DND-41 (cell line): ENCODE results near the gene BEST2.

Source experiments
- ATAC-seq: fragments of 200-7000 bp; cut with Tn5 transposase; 3 replicates; pipeline ENCODE4 v1.9.1; 2021; ENCODE audit warnings: low read depth; ENCODE audit not compliant: insufficient read depth
- DNase-seq: peaks from one replicate; pipeline ENCODE4 v3.0.0-alpha.2; 2020
- H2AFZ ChIP-seq: 2 replicates; pipeline ENCODE4 v1.6.0; 2012; ENCODE audit warnings: low read depth, low read length
- H3K27ac ChIP-seq: 2 replicates; pipeline ENCODE4 v1.5.1; 2012; ENCODE audit warnings: low read length, inconsistent platforms
- H3K27me3 ChIP-seq: fragments of 200-600 bp; sonication (generic); 2 replicates; pipeline ENCODE4 v1.6.0; 2012; ENCODE audit warnings: low read length, mild to moderate bottlenecking, inconsistent platforms; ENCODE audit not compliant: insufficient read depth, poor library complexity
- H3K36me3 ChIP-seq: 2 replicates; pipeline ENCODE4 v1.5.1; 2012; ENCODE audit warnings: low read length, inconsistent platforms; ENCODE audit not compliant: insufficient read depth
- H3K4me1 ChIP-seq: 2 replicates; pipeline ENCODE4 v1.5.1; 2012; ENCODE audit warnings: mild to moderate bottlenecking, low read length; ENCODE audit not compliant: insufficient read depth
- H3K4me2 ChIP-seq: 2 replicates; pipeline ENCODE4 v1.6.0; 2012; ENCODE audit warnings: mild to moderate bottlenecking, moderate library complexity, low read length, inconsistent platforms; ENCODE audit not compliant: insufficient read depth
- H3K4me3 ChIP-seq, 2 experiments: fragments of 200-600 bp in 1 of 2; shearing (Covaris generic) in 1 of 2; 2 replicates each; pipeline ENCODE4 v1.5.1; 2012 to 2016; ENCODE audit warnings: inconsistent platforms in 2 of 2, low read length in 2 of 2, mild to moderate bottlenecking in 2 of 2, low read depth in 1 of 2, moderate library complexity in 1 of 2
- H3K79me2 ChIP-seq: 2 replicates; pipeline ENCODE4 v1.6.0; 2012; ENCODE audit warnings: low read length, inconsistent platforms; ENCODE audit not compliant: insufficient read depth
- H3K9ac ChIP-seq: 2 replicates; pipeline ENCODE4 v1.6.0; 2012; ENCODE audit warnings: low read depth, mild to moderate bottlenecking, inconsistent platforms, low read length, moderate library complexity
- H3K9me3 ChIP-seq: 2 replicates; pipeline ENCODE4 v1.5.1; 2012; ENCODE audit warnings: low read length, moderate library complexity, mild to moderate bottlenecking, inconsistent platforms; ENCODE audit not compliant: insufficient read depth, severe bottlenecking
- H4K20me1 ChIP-seq: 2 replicates; pipeline ENCODE4 v1.6.0; 2012; ENCODE audit warnings: low read length; ENCODE audit not compliant: insufficient read depth
- EZH2 ChIP-seq: IDR thresholded peaks from 3 replicates; pipeline ENCODE4 v1.6.1; 2012; ENCODE audit warnings: borderline replicate concordance, low read depth, mild to moderate bottlenecking, moderate library complexity, low read length, inconsistent platforms; ENCODE audit not compliant: severe bottlenecking
- TF ChIP-seq, protein P1 (sequence below): IDR thresholded peaks from 2 replicates; pipeline ENCODE4 v1.5.1; 2012; ENCODE audit warnings: borderline replicate concordance, low read length, moderate library complexity, mild to moderate bottlenecking; ENCODE audit not compliant: poor library complexity, severe bottlenecking; ENCODE audit errors: extremely low read depth

BEST2 gene

DNA sequence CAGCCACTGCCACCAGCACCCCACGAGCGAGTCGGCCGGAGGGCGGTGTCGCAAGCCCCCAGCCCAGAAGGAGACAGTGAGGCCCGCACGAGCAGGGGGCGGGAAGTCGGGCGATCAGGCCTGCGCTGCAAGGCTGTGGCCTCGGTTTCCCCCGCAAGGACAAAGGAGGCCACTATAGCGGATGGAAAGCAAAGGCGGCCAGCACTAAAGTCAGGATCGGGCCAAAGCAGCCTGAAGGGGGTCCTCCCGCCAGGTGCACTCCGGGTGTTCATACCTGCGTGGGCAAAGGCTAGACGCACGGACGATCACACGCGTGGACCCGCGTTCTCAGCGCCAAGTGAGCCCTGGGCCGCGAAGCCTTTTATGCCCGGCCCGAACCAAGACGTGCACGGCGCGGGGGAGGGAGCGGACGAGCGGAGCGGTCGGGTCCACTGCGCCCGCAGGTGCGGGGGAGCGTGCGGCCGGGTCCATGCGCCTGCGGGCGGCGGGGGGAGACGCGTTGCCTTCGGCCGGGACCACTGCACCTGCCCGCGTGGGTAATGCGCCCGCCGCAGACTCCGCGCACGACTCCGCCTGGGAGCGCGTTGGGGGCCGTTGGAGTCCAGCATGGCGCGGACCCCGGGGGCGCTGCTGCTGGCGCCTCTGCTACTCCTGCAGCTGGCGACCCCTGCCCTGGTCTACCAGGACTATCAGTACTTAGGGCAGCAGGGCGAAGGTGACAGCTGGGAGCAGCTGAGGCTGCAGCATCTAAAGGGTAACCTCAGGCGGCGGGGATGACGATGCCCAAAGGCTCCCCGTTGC lies 50.1 kb downstream of the BEST2 start, which contains the start of the genes PRDX2 and THSD8:
TSS of gene PRDX2 (minus strand) at position 335 of the 801 bp plus-strand sequence. CDS start 539 bp downstream, outside the sequence.
TSS of gene THSD8 (plus strand) at position 604 of the 801 bp plus-strand sequence. CDS start at position 607, 3 bp downstream.
- H2AFZ ChIP-seq: no peak within 1 kb of the TSS

DNA sequence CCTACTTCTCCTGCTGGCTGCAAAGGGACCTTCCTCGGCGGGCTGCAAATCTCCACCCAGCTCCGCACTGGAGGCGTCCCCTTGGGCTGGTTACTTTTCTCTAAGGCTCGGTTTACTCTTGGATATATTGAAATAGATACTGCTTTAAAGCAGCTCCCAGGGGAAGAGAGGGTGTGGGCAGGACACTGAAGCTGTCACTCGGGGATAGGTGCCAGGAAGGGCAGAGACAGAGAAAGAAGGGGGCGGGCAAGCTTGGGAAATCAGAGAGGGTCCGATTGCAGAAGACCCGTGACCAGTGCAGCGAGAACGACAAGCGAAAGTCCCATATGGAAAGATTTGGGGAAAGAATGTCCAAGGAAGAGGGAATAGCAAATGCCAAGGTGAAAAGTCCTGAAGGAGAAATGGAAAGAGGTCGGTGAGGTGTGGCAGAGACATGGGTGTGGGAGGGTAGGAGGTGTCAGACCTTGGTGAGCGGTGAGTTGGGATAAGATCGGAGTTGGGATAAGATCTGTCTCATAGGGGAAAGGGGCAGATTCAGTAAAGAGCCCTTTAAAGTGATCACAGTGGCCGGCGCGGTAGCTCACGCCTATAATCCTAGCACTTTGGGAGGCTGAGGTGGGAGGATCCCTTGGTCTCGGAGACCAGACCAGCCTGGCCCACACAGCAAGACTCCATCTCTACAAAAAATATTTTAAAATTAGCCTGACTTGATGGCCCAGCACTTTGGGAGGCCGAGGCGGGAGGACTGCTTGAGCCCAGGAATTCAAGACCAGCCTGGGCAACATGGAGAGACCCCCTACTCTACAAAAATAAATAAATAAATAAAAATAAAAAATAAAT lies 50.9 kb downstream of the BEST2 start:
- Histone ChIP-seq H4K20me1 (no peaks in the 10 kb centered on the region), H3K36me3 (peaks cover 4% of the 10 kb centered on the region; the same call in 1 of the 2 replicates), H3K4me3 (no peak overlapping the region), H3K27me3 (no peaks in the 10 kb centered on the region), H3K4me2 (no peak overlapping the region), H3K9me3 (no peaks in the 10 kb centered on the region), H2AFZ (no peak overlapping the region), H3K4me1 (peaks cover 14% of the 10 kb centered on the region), H3K79me2 (peaks cover 11% of the 10 kb centered on the region), H3K9ac (no peak overlapping the region), H3K27ac (no peak overlapping the region)
- DNase-seq (no peak), ATAC-seq (no peak)
- TF ChIP-seq, protein P1, sequence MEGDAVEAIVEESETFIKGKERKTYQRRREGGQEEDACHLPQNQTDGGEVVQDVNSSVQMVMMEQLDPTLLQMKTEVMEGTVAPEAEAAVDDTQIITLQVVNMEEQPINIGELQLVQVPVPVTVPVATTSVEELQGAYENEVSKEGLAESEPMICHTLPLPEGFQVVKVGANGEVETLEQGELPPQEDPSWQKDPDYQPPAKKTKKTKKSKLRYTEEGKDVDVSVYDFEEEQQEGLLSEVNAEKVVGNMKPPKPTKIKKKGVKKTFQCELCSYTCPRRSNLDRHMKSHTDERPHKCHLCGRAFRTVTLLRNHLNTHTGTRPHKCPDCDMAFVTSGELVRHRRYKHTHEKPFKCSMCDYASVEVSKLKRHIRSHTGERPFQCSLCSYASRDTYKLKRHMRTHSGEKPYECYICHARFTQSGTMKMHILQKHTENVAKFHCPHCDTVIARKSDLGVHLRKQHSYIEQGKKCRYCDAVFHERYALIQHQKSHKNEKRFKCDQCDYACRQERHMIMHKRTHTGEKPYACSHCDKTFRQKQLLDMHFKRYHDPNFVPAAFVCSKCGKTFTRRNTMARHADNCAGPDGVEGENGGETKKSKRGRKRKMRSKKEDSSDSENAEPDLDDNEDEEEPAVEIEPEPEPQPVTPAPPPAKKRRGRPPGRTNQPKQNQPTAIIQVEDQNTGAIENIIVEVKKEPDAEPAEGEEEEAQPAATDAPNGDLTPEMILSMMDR: no peak
- no peak for TF ChIP-seq EZH2

More for the DNA sequence above, 50.1 kb downstream of the BEST2 start, which contains the start of the genes PRDX2 and THSD8:
- DNase-seq (peak; percentile 73), ATAC-seq (peak; percentile 54)
- Histone ChIP-seq H3K9me3 (no peaks in the 10 kb centered on the region), H3K27ac (no peak within 1 kb of the TSS), H3K79me2 (peaks cover 3% of the 10 kb centered on the region), H3K4me1 (peaks cover 9% of the 10 kb centered on the region), H3K9ac (no peak within 1 kb of the TSS), H3K4me2 (no peak within 1 kb of the TSS), H3K36me3 (no peaks in the 10 kb centered on the region; the same call in 1 of the 2 replicates), H4K20me1 (no peaks in the 10 kb centered on the region), H3K27me3 (no peaks in the 10 kb centered on the region), H3K4me3 (no peak within 1 kb of the TSS)
- TF ChIP-seq, protein P1: no peak
- no peak for TF ChIP-seq EZH2

DNA sequence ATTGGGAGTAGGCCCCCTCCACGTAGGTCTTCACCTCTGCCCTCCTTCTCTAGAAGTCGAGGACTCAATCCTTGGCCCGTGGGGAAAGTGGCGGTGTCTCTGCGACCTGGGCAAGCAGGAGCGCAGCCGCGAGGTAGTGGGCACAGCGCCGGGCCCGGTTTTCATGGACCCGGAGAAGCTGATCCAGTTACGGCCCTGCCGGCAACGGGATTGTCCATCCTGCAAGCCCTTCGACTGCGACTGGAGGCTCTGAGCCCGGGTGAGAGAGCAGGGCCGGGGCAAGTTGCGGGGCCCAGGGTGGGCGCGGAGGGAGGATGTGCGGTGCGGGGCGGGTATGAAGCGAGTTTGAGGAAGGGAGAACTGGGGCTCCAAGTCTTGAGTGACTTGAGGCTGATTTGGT lies 52.5 kb downstream of the BEST2 start:
- H4K20me1 ChIP-seq: no peaks in the 10 kb centered on the region
- H3K79me2 ChIP-seq: peaks cover 11% of the 10 kb centered on the region
- no peak overlapping the region for H3K9ac ChIP-seq
- H3K4me2 ChIP-seq: no peak overlapping the region
- peaks cover 15% of the 10 kb centered on the region for H3K4me1 ChIP-seq
- H3K9me3 ChIP-seq: no peaks in the 10 kb centered on the region
- no peak for ATAC-seq
- H2AFZ ChIP-seq: no peak overlapping the region
- H3K4me3 ChIP-seq: no peak overlapping the region
- H3K36me3 ChIP-seq: peaks cover 13% of the 10 kb centered on the region
- DNase-seq: no peak
- TF ChIP-seq, protein P1: no peak
- no peak for TF ChIP-seq EZH2
- no peaks in the 10 kb centered on the region for H3K27me3 ChIP-seq
- no peak overlapping the region for H3K27ac ChIP-seq
